NCI-H128 (cell line): ENCODE measurements around the gene LYPD1.
"Not testable (repeated sequence)": the region's sequence is repeated elsewhere in the genome, so short reads cannot be mapped to it uniquely, and the experiment has no call there.

Experiments used
- DNase-seq: peaks from one replicate; lab custom pipeline; 2025; ENCODE audit not compliant: unreplicated experiment; lab: John Stamatoyannopoulos, UW

Gene LYPD1

GRCh38 chr2:132669908-132670495, at the start of gene LYPD1:
Gene LYPD1 (minus strand): TSS chr2:132670205. CDS start chr2:132669932, 273 bp downstream.
- DNase-seq = no peak

GRCh38 chr2:132719480-132719879, 49.5 kb upstream of the LYPD1 start:
- no peak for DNase-seq

GRCh38 chr2:132716954-132717353, 46.9 kb upstream of the LYPD1 start:
- DNase-seq = no peak

- no peak for DNase-seq
Observed at GRCh38 chr2:132715386-132716351, 45.7 kb upstream of the LYPD1 start.

GRCh38 chr2:132703396-132703795, 33.4 kb upstream of the LYPD1 start:
- DNase-seq = no peak

- DNase-seq = no peak
Observed at GRCh38 chr2:132701810-132702209, 31.8 kb upstream of the LYPD1 start.

- not testable (repeated sequence) for DNase-seq
Observed at GRCh38 chr2:132699802-132700201, 29.8 kb upstream of the LYPD1 start.

- DNase-seq = not testable (repeated sequence)
Observed at GRCh38 chr2:132698347-132698746, 28.3 kb upstream of the LYPD1 start.

- DNase-seq = no peak
Observed at GRCh38 chr2:132697556-132698205, 27.7 kb upstream of the LYPD1 start.

GRCh38 chr2:132692816-132693215, 22.8 kb upstream of the LYPD1 start:
- DNase-seq = no peak

GRCh38 chr2:132691556-132691955, 21.6 kb upstream of the LYPD1 start:
- no peak for DNase-seq

GRCh38 chr2:132690664-132691303, 20.8 kb upstream of the LYPD1 start:
- DNase-seq = no peak

- DNase-seq = no peak
Observed at GRCh38 chr2:132681766-132682165, 11.8 kb upstream of the LYPD1 start.

- no peak for DNase-seq
Observed at GRCh38 chr2:132680544-132680943, 10.5 kb upstream of the LYPD1 start.

GRCh38 chr2:132678483-132678882, 8.5 kb upstream of the LYPD1 start:
- DNase-seq = no peak

GRCh38 chr2:132677661-132678060, 7.7 kb upstream of the LYPD1 start:
- no peak for DNase-seq

- DNase-seq = no peak
Observed at GRCh38 chr2:132676999-132677398, 7.0 kb upstream of the LYPD1 start.

- no peak for DNase-seq
Observed at GRCh38 chr2:132671151-132671835, 1.3 kb upstream of the LYPD1 start.

- no peak for DNase-seq
Observed at GRCh38 chr2:132670496-132671150, 618 bp upstream of the LYPD1 start.
